ENCODE measurements around the gene TSPAN31. TPM values are rescaled to one million over a fixed set of nuclear protein-coding genes. Genes with fewer than 3 reads are reported as not detected.
A peak's percentile ranks its signal among the peaks of the same experiment; 100 is the strongest.

Gene TSPAN31
- total and polyA plus RNA-seq, 2 of the 8 experiments (the other 6 are each of a cell fraction or from before 2014, with no cell fraction given): 15.8 to 31.4 TPM

- FAIRE-seq (no peak), DNase-seq (ENCODE audit: low read depth in 1 of 2, low spot score in 2 of 2) (no peak)
- Histone ChIP-seq H3K4me2 (ENCODE audit: insufficient read depth in 1 of 2, low read depth in 2 of 2, low read length in 2 of 2) (peak overlapping the region; percentile 11 to 67; a peak in 2 of 4 replicates), H4K91ac (replicated peaks; ENCODE audit: insufficient read length, low read length) (no peak overlapping the region), H3K79me1 (ENCODE audit: low read depth, low read length) (no peaks in the 10 kb centered on the region), H4K5ac (ENCODE audit: insufficient read length, low read depth, low read length) (no peak overlapping the region), H3K27me3 (replicated peaks in 1 of 4; ENCODE audit: control insufficient read depth in 3 of 4, extremely low read depth in 1 of 4, insufficient read depth in 3 of 4, low read length in 3 of 4) (no peaks in the 10 kb centered on the region), H3K4me1 (replicated peaks in 1 of 4; ENCODE audit: control insufficient read depth in 3 of 4, insufficient read depth in 4 of 4, low read length in 3 of 4) (no peaks in the 10 kb centered on the region), H2BK12ac (ENCODE audit: low read depth, low read length) (no peak overlapping the region), H3K36me3 (ENCODE audit: control insufficient read depth in 2 of 4, insufficient read depth in 4 of 4, low read length in 3 of 4) (peaks cover 4 to 26% (median 16%) of the 10 kb centered on the region in 4 experiments; a peak in 7 of 8 replicates), H2BK5ac (ENCODE audit: low read depth, low read length) (no peak overlapping the region), H3K14ac (ENCODE audit: insufficient read length) (no peak overlapping the region), H2BK120ac (replicated peaks; ENCODE audit: low read depth, low read length) (no peak overlapping the region), H2AFZ (ENCODE audit: low read length) (no peak overlapping the region), H3K18ac (ENCODE audit: extremely low read depth, low read length) (no peak overlapping the region), H3K56ac (replicated peaks; ENCODE audit: insufficient read length, low read depth, low read length) (no peak overlapping the region), H3K79me2 (ENCODE audit: control insufficient read depth in 1 of 2, insufficient read depth in 2 of 2, low read length in 2 of 2) (peaks cover 0 to 16% of the 10 kb centered on the region in 2 experiments; a peak in 2 of 4 replicates), H3K4ac (replicated peaks; ENCODE audit: insufficient read length, low read depth, low read length) (no peak overlapping the region), H3K23ac (ENCODE audit: insufficient read length) (no peak overlapping the region), H3K9ac (replicated peaks in 1 of 4; ENCODE audit: extremely low read depth in 1 of 4, low read depth in 3 of 4, low read length in 3 of 4) (no peak overlapping the region), H2AK5ac (ENCODE audit: low read depth, low read length) (no peak overlapping the region), H3K23me2 (ENCODE audit: low read depth, low read length) (peaks cover 2% of the 10 kb centered on the region; the same call in 1 of the 2 replicates), H2BK15ac (ENCODE audit: low read length) (no peak overlapping the region), H3K27ac (ENCODE audit: low read depth, low read length) (no peak overlapping the region), H3K4me3 (ENCODE audit: extremely low read depth in 1 of 4, insufficient read depth in 2 of 4, low read depth in 3 of 4, low read length in 4 of 4) (no peak overlapping the region; a peak in 3 of 8 replicates), H3K9me3 (ENCODE audit: insufficient read depth in 2 of 2, low read depth in 1 of 2, low read length in 1 of 2) (no peaks in the 10 kb centered on the region), H2BK20ac (ENCODE audit: low read length) (no peak overlapping the region), H4K20me1 (replicated peaks in 1 of 2; ENCODE audit: control insufficient read depth in 1 of 2, insufficient read depth in 2 of 2, low read length in 2 of 2) (peaks cover 0 to 2% of the 10 kb centered on the region in 2 experiments), H4K8ac (ENCODE audit: extremely low read depth, insufficient read depth, low read length) (no peak overlapping the region)
- no peak for TF ChIP-seq SIRT6 (IDR thresholded peaks at IDR 0.05; ENCODE audit: low read length)
- no peak for TF ChIP-seq RBBP5 (IDR thresholded peaks at IDR 0.05; ENCODE audit: borderline replicate concordance, low read depth, low read length)
- no peak for TF ChIP-seq TBP (IDR thresholded peaks at IDR 0.05; ENCODE audit: low read depth, low read length)
- WGBS, 2 experiments (ENCODE audit: extremely low coverage in 1 of 2, insufficient coverage in 1 of 2, insufficient read length in 1 of 2, insufficient replicate concordance in 2 of 2, low coverage in 1 of 2, low lambda C conversion rate in 2 of 2, missing lambda C conversion rate in 1 of 2): 93% methylated on average over 9 of the region's 11 CpGs; no CpG with 5 or more reads in 1 of the 2 experiments
- CTCF ChIA-PET (ENCODE audit: partially characterized antibody): interaction anchor here (0.7 to 4.6 kb wide), 16 partner anchors 8 to 118 kb away, joined by 3 to 26 read pairs (median 6); partner anchors contain the start of genes CYP27B1, EEF1AKMT3 and METTL1
- POLR2A ChIA-PET (ENCODE audit: partially characterized antibody): interaction anchor here (0.7 to 2.8 kb wide), 12 partner anchors 10 to 67 kb away, joined by 3 to 22 read pairs (median 5); partner anchors contain the start of genes EEF1AKMT3 and METTL1
Measured at GRCh38 chr12:57783861-57784260, 39.0 kb downstream of the TSPAN31 start.

Data from H1 (cell line).